HG03097 (cell line): ENCODE data around the gene TMEM266.

ENCODE experiments used
- ATAC-seq: cut with Tn5 transposase; IDR thresholded peaks from one replicate; pipeline ENCODE4 v1.9.1; 2021; ENCODE audit not compliant: unreplicated experiment, low FRiP score

The TMEM266 gene

DNA sequence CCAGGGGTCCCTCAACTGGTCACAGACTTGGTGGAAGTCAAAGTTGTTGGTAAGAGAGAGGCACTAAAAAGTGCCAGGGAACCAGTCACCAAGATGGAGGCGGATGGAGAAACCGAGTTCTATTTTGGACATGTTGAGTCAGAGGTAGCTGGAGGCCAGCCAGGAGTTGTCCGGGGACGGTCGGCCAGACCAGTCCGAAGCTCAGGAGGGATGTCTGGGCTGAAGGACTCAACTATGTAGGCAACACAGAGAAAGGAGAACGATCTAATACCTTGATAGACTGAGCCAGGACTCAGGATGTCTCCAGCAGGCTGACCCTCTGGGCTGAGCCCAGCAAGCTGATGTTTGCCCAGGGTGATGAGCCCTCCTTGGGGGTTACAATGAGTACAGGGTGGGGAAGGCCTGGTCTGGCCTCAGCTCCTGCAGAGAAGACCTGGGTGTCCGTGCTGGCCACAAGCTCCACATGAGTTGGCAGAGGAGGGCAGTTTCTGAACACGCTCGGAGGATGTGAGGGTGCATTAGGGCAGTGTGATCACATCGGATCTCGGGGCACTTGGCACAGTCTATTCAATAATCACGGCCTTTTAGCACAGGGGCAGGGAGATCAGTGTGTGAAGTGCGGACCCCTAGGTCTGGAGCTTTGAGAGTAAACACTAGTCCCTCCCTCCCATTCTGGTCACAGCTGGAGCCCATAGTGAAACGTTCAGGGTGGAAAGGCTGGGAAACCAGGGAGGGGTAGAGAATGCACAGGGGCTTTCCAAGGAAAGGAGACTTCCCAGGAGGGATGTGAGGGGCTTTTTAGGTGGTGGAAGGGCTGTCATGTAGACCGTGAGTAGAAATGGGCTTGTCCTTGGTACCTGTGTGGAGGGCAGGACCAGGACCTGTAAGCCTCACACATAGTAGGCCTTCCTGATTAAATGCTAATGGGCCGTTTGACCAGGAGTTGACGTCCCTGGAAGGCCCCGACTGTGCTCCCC lies 139.6 kb downstream of the TMEM266 start:
- no peak for ATAC-seq

DNA sequence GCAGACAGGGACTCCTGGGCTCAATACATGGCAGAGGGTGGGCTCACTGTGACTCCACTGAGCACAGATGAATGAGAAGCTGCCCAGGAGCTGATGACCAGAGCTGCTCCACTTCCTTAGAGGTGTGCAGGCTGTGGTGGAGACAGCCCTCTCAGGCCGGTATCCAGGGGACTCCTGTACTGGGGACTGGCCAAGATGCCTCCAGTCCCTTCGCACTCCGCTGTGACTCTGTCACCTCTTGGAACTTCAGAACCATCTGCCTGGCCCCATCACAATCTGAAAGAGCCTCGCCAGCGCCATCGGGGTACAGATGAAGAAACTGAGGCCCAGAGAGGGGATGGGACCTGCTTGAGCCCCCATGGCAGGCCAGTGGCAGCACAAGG lies 140.3 kb downstream of the TMEM266 start:
- no peak for ATAC-seq

DNA sequence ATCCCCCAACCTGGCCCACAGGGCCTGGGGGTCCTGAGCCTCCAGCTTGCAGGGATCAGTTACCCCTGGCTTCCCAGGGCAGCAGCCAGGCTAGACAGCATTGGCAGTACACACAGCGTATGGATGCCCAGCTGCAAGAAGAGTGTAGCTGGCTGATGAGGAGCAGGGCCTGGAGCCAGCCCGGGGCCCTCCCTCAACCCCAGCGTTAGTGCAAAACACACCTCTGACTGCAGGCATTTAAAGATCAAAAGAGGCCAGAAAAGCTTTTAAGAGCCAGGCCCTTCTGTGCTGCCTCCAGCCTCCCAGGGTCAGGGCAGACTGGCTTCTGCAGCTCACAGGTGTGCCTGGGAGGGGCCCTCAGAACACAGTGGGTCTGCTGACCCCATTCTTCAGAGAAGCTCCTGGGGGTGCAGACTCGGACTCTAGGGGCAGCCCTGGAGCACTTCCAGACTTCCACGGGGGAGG lies 140.9 kb downstream of the TMEM266 start:
- no peak for ATAC-seq

DNA sequence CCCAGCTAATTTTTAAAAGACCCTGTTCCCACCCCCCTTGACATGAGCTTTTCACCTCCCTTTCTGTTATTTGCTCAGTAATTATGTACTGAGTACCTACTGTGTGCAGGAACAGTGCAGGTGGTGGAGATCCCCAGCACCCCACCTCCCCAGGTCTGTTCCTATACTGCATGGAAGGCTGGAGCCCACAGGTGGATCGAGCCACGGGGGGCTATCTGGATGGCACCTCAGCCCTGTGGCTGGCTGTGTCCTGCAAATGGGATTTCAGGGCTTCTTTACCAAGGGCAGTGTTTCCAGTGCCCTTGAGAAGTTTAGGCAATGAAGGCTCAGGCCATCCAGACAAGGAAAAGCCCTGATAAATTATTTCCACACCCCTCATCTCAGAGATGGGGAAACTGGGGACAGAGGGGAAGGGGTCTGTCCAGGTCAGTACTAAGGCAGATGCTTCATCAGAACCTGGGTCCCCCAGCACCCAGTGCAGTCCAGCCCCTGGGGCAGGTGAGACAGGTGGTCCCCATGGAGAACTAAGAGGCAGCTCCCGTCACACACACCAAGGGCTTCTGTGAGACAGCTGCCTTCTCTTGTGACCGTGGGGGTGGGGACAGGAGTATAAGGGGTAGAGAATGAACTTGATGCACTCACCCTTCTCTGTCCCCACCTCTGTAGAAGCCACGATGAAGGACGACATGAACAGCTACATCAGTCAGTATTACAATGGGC lies 141.9 kb downstream of the TMEM266 start:
- ATAC-seq: no peak

DNA sequence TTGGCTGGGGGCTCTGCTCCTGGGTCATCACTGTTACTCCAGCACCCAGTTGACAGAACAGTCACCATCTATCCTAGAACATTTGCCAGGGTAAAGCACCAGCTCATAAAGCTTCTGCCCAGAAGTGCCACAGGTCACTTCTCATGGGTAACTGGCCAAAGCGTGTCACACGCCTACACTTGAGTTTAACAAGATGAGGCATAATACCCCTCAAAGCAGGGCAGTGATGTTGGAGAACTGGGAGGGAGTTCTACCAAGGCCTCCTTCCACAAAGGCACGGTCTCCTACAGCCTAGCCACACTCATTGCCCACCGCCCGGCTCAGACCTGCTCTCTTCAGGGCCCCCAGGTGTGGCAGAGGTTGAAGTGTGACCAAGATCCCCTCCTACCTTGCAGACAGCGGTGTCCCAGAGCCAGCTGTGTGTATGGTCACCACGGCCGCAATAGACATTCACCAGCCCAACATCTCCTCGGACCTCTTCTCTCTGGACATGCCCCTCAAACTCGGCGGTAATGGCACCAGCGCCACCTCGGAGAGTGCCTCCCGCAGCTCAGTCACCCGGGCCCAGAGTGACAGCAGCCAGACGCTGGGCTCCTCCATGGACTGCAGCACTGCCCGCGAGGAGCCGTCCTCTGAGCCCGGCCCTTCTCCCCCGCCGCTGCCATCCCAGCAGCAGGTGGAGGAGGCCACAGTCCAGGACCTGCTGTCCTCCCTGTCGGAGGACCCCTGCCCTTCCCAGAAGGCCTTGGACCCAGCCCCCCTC lies 143.7 kb downstream of the TMEM266 start:
- no peak for ATAC-seq

DNA sequence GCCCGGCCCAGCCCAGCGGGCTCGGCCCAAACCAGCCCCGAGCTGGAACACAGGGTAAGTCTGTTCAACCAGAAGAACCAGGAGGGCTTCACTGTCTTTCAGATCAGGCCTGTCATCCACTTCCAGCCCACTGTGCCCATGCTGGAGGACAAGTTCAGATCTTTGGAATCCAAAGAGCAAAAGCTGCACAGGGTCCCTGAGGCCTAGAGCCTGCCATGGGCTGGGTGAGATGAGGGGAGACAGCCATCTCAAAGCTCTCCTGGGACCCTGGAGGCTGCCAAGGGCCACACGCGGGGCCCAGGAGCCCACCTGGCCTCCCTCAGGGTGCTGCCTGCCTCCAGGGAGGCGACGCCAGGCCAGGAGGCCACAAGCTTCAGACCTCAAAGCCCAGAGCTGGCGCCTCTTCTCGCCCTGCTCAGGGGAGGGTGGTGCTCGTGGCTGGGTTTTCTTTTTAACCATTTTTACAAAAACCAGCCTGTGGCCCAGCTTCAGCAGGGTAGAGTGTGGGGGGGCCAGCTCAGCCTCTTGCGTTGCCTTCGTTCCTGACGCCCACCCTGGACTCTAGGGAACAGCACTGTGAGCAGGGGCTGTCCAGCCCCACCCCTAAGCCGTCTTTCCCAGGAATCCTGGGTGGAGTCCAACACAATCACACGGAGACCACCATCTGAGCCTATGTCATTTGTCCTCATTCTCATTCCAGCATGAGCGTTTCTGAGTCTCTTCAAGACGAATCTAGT lies 144.5 kb downstream of the TMEM266 start:
- no peak for ATAC-seq

DNA sequence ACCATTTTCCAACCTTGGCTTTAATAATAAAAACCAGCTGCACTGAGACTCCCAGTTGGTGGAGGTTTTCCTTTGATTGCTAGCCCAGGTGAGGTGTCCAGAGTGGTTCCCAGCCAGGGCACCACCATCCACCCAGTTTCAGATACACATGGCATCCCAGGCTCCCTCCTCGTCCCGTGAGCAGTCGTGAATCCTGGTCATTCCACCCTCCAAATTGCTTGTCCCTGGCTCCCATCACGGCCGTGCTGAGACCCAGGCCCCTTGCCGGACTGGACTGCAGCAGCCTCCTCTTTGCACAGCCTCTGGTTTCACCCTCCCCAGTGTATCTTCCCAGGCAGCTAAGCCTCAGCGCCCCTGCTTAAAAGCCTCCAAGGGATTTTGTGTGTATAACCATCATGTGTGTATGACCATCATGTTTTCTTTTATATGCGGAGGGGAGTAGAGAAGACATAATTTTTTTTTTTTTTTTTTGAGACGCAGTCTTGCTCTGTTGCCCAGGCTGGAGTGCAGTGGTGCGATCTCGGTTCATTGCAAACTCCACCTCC lies 145.2 kb downstream of the TMEM266 start:
- ATAC-seq: no peak

DNA sequence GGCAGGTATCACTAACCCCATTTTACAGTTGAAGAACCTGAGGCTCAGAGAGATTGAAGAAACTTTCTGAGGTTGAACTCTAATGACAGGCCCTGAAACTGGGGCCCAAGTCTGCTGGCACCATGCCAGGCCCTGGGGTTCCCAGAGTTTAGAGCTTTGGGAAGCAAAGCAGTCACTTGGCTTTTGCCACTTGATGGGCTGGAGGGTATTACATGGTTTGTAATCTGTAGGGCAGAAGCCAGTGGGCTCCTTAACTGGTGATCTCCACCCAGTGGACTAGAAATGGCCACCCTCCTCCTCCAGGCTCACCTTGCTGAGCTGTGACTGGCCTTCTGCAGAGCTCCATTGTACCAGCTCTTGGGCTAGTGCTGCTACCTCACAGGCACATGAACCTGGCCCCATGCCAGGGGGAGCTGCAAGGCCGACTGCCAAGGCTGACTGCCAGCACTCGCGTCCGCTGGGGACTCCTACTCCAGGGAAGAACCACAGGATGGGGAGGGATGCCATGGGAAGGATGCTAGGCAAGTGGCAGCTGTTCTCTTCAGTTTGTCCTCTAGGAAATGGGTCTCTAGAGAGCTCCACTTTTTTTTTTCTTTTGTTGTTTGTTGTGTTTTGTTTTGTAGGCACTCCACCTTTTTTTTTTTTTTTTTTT lies 146.7 kb downstream of the TMEM266 start:
- ATAC-seq: no peak

DNA sequence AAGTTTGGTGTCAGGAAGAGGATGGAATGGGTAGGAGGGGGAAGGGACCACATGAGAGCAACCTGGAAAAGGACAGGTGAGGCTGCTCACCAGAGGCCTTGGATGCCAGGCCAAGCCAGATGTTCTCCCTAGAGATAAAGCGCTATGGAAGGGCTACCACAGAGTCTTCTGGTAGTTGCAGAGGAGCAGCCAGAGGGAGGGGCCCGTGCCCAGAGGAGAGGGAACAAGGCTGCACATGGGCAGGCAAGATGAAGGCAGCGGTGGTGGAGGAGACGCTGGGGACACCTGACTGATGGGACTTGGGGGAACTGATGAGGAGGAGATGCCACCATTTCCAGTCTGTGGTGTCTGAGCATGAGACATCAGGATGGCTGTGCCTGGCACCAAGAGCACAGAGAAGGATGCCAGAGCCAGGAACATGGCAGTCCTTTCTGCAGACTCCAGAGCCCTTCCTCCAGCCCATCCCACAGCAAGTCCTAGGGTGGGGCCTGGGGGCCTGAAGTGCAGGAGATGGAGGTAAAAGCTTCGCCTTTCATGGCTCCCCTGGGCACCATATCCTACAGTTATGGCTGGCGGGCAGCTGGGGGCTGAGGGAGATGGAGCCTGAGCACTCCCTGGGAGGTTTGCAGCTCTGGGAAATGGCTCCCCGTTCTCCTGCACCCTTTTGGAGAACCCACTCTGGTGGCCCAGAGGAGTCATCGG lies 148.4 kb downstream of the TMEM266 start:
- ATAC-seq: no peak

DNA sequence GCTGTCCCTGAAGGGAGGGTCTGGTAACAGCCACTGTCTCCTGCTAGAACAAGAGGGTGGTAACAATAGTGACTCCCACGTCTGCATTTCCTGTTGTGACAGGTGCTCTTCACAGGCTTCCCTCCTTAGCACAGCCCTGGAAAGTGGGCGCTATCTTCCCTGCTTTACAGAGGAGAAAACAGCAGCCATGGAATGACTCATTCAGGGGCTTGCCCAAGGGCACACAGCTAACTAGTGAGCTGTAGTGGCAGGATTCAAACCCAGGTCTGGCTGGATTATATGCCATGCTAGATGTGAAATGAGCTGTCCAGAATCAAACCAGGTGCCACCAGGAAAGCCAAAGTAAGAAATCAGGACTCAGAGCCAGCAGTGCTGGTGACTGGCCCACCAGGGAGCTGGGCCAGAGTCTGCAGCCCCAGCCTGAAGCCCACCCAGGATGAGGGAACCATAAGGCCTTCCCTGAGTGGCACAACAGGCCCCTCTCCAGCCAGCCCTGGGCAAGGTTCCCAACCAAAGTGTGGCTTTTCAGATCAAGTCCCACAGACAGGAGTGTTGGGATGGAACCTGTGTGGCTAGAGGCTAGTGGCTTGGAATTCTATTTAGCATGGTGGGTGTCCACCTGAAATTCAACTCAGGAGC lies 149.1 kb downstream of the TMEM266 start:
- ATAC-seq: no peak

DNA sequence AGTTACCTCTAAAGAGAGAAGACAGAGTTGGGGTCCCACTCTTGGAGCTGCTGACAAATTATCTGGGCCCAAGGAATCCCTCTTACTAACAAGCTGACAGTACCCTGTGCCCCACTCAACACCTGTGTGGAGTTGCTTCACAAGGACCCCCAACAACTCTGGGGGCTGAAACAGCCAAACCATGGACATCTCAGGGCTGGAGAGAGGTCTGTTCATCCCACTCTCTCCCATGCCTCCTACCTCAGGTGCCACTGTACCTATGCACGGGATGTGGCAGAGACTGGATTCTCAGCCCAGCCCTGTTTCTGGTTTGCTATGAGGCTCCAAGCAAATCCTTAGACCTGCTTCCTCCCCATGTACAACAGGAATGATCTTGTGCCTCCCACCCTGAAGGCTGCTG lies 149.7 kb downstream of the TMEM266 start:
- ATAC-seq: no peak

DNA sequence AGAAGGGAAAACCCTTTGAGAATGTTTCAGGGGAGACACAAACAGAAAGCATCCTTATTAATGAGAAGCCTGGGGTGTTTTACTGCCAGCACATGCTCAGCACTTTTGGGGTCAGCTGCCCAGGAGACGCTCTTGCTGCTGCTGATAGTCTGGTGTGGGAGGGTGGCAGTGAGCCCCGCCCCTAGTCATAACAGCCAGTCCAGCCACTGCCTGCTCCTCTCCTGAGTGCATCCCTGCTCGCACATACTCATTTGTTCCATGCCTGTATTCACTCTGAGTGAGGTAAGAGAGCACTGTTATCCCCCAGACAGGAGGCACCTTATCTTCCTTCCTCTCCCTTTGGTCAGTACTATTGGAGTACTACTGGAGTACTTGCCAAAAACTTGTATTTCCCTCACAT lies 150.2 kb downstream of the TMEM266 start:
- ATAC-seq: no peak

DNA sequence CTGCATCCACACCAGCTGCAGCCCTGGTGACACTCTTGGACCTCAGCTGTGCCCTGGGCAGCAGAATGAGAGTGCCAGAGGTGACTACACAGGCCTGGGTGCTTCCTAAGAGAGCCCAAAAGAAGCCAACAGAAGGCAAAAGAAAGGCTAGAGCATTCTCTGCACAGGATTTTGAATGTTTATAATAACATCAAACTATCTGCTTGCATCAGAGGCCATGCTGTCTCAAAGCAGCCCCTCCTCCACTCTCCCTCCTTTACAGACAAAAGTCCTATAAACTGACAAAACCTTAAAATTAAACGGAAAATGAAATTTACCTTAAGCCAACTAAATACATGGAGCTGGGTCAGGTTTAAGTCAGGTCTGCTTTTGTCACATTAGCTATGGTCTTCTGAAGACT lies 155.8 kb downstream of the TMEM266 start:
- ATAC-seq: no peak

DNA sequence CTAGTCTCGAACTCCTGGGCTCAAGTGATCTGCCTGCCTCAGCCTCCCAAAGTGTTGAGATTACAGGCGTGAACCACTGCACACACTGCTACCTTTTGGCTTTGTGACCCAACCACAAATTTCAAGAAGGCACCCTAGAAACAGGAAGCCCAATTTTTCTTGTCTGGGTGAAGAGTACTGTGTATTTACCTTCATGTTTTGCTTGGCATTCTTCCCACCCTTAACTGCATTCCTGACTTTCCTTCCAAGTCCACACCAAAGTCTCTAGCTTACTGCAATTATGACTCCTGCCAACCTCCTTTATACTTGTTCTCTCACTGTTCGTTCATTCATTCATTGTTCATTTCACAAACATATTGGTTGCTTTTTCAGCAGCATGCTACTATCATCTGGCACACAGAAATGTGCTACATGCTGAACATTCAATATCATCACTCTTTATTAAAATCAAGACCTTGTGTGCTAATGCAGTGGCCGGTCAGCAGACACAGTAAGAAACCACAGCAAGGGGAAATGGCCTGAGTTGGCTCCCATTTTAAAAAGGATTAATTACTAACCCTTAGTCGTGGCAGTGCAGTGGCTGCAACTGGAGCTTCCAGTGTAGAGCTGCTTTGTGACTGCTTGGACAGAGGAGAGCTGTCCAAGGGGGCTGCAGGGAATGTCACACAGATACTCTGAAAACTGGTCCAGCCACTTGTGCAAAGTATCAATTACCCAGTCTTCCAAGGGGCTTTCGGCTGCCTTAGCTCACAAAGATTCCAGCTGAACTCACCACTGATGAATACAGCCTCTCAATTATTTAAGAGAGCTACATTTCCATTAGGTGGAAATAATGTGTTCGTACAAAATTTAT lies 157.5 kb downstream of the TMEM266 start:
- no peak for ATAC-seq

DNA sequence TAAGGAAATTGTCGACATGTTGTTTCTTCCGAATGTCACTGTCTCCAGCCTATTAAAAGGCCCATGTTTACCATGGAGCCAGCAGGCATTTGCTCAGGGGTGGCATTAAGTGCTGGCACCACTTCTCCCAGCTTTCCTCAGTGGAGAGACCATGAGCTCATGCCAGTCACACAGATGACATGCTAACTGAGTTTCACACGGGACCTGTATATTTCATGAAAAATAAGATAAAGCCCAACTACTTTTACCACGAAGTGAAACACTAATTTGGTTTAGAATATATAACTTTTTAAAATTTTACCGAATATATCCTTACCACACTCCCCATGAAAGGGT lies 158.1 kb downstream of the TMEM266 start:
- ATAC-seq: no peak

DNA sequence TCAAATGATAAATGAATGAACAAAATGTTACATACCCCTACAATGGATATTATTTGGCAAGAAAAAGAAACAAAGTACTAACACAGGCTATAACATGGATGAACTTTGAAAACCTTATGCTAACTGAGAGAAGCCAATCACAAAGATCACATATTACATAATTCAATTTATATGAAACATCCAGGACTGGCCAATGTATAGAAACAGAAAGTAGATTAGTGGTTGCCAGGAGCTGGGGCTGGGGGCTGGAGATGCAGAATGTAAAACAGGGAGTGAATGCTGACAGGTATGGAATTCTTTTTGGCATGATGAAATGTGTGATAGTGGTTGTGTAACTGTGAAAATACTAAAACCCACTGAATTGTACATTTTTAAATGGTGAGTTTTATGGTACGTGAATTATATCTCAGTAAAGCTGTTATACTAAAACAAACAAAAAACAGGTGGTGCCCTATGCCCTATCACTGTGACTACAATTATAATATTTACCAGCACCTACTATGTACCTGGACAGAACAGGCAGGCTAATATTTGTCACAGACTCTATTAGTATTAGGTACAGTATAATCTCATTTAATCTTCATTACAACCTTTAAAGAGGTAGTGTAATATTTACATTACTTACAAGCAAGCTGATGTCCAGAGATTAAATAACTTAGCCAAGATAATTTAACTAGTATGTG lies 161.4 kb downstream of the TMEM266 start:
- no peak for ATAC-seq

DNA sequence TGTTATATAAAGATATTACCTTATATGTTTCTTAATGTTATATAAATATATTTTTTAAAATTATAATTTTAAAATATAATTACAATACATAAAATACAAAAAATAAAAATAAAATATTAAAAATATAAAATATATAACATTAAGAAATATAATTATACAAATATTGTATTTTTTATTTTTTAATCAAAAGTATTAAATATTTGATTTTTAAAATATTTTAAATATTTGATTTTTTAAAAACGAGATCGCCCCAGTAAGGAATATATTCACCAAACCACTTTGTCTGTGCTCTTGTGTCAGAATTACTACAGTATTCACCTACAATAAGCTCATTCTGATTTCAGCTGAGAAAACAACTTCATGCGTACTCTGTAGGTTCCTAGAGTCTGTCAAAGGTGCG lies 162.4 kb downstream of the TMEM266 start:
- ATAC-seq: no peak
